Activated CD4-positive, alpha-beta T cell treated with anti-CD3 and anti-CD28 coated beads for 4 hours (primary cell): ENCODE data around the gene KCNH8.

ENCODE experiments used
- DNase-seq, 2 donors: peaks; one replicate each; pipeline ENCODE4 v3.0.0-alpha.2; 2020

Gene KCNH8

GRCh38 chr3:19394946-19395345 lies 246.6 kb downstream of the KCNH8 start:
- no peak for DNase-seq

- DNase-seq = no peak
Measured at GRCh38 chr3:19396726-19397125, 248.4 kb downstream of the KCNH8 start.

GRCh38 chr3:19399356-19399755 lies 251.0 kb downstream of the KCNH8 start:
- no peak for DNase-seq

- no peak for DNase-seq
Measured at GRCh38 chr3:19399836-19400235, 251.5 kb downstream of the KCNH8 start.

GRCh38 chr3:19420159-19420558 lies 271.8 kb downstream of the KCNH8 start:
- no peak for DNase-seq

- no peak for DNase-seq
Measured at GRCh38 chr3:19425825-19426224, 277.5 kb downstream of the KCNH8 start.

GRCh38 chr3:19427422-19428149 lies 279.3 kb downstream of the KCNH8 start:
- no peak for DNase-seq

GRCh38 chr3:19428729-19429128 lies 280.4 kb downstream of the KCNH8 start:
- no peak for DNase-seq

- no peak for DNase-seq
Measured at GRCh38 chr3:19432669-19433068, 284.4 kb downstream of the KCNH8 start.

- DNase-seq = no peak
Measured at GRCh38 chr3:19436746-19437145, 288.4 kb downstream of the KCNH8 start.

GRCh38 chr3:19439944-19440343 lies 291.6 kb downstream of the KCNH8 start:
- DNase-seq = no peak

GRCh38 chr3:19446138-19446537 lies 297.8 kb downstream of the KCNH8 start:
- no peak for DNase-seq

GRCh38 chr3:19446687-19447086 lies 298.4 kb downstream of the KCNH8 start:
- DNase-seq = no peak

- no peak for DNase-seq
Measured at GRCh38 chr3:19455546-19455945, 307.2 kb downstream of the KCNH8 start.

GRCh38 chr3:19456738-19457137 lies 308.4 kb downstream of the KCNH8 start:
- no peak for DNase-seq

GRCh38 chr3:19457449-19457848 lies 309.1 kb downstream of the KCNH8 start:
- DNase-seq = no peak

GRCh38 chr3:19467761-19468160 lies 319.5 kb downstream of the KCNH8 start:
- no peak for DNase-seq

- no peak for DNase-seq
Measured at GRCh38 chr3:19471138-19471537, 322.8 kb downstream of the KCNH8 start.

- no peak for DNase-seq
Measured at GRCh38 chr3:19473971-19474580, 325.8 kb downstream of the KCNH8 start.

GRCh38 chr3:19476281-19476680 lies 328.0 kb downstream of the KCNH8 start:
- no peak for DNase-seq

GRCh38 chr3:19485267-19485666 lies 337.0 kb downstream of the KCNH8 start:
- no peak for DNase-seq

GRCh38 chr3:19487386-19487785 lies 339.1 kb downstream of the KCNH8 start:
- no peak for DNase-seq

- DNase-seq = no peak
Measured at GRCh38 chr3:19488939-19489338, 340.6 kb downstream of the KCNH8 start.

- no peak for DNase-seq
Measured at GRCh38 chr3:19489936-19490335, 341.6 kb downstream of the KCNH8 start.

GRCh38 chr3:19506171-19506570 lies 357.9 kb downstream of the KCNH8 start:
- no peak for DNase-seq
